IMR-90 (cell line): ENCODE results near the gene TEDC2.

Experiments used
- CHD1 ChIP-seq: IDR thresholded peaks from 2 replicates; pipeline ENCODE4 v1.6.1; 2012; ENCODE audit warnings: low read depth, low read length, improper control_type of control experiment
- FOS ChIP-seq: fragments of 150-350 bp; IDR thresholded peaks from 2 replicates; pipeline ENCODE4 v1.6.1; 2016; ENCODE audit warnings: low read depth, low read length
- MAFK ChIP-seq: IDR thresholded peaks from 2 replicates; pipeline ENCODE4 v1.6.1; 2012; ENCODE audit warnings: low read depth, low read length, improper control_type of control experiment
- POLR2A ChIP-seq: IDR thresholded peaks from 2 replicates; pipeline ENCODE4 v1.6.1; 2012; ENCODE audit warnings: mild to moderate bottlenecking, low read depth, low read length
- RAD21 ChIP-seq: IDR thresholded peaks from 2 replicates; pipeline ENCODE4 v1.6.1; 2012; ENCODE audit warnings: low read length, improper control_type of control experiment
- RCOR1 ChIP-seq: IDR thresholded peaks from 2 replicates; pipeline ENCODE4 v1.6.1; 2012; ENCODE audit warnings: mild to moderate bottlenecking, low read length, improper control_type of control experiment; ENCODE audit not compliant: insufficient replicate concordance
- RFX5 ChIP-seq: IDR thresholded peaks from 2 replicates; pipeline ENCODE4 v1.8.0; 2012; ENCODE audit warnings: low read depth, mild to moderate bottlenecking, low read length, moderate library complexity
- USF2 ChIP-seq: fragments of 150-350 bp; IDR thresholded peaks from 2 replicates; pipeline ENCODE4 v1.6.1; 2017; ENCODE audit warnings: mild to moderate bottlenecking, antibody characterized with exemption, low read length, low read depth
- TF ChIP-seq, protein P1 (sequence below): conservative IDR thresholded peaks from 2 replicates; pipeline ENCODE4 v1.5.1; 2012; ENCODE audit warnings: mild to moderate bottlenecking, low read depth, low read length, improper control_type of control experiment

GRCh38 chr16:2459647-2460390 lies at the start of gene TEDC2:
- TF ChIP-seq POLR2A (no peak), RAD21 (no peak), USF2 (no peak), RCOR1 (no peak), FOS (no peak), RFX5 (no peak), CHD1 (no peak), MAFK (no peak)
- TF ChIP-seq, protein P1, sequence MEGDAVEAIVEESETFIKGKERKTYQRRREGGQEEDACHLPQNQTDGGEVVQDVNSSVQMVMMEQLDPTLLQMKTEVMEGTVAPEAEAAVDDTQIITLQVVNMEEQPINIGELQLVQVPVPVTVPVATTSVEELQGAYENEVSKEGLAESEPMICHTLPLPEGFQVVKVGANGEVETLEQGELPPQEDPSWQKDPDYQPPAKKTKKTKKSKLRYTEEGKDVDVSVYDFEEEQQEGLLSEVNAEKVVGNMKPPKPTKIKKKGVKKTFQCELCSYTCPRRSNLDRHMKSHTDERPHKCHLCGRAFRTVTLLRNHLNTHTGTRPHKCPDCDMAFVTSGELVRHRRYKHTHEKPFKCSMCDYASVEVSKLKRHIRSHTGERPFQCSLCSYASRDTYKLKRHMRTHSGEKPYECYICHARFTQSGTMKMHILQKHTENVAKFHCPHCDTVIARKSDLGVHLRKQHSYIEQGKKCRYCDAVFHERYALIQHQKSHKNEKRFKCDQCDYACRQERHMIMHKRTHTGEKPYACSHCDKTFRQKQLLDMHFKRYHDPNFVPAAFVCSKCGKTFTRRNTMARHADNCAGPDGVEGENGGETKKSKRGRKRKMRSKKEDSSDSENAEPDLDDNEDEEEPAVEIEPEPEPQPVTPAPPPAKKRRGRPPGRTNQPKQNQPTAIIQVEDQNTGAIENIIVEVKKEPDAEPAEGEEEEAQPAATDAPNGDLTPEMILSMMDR, result no peak
